ENCODE results near the gene KCNJ14. TPM values are rescaled to one million over a fixed set of nuclear protein-coding genes. Genes with fewer than 3 reads are reported as not detected.
A peak's percentile ranks its signal among the peaks of the same experiment; 100 is the strongest.

KCNJ14 gene
- total and polyA plus RNA-seq, 2 of the 8 experiments (the other 6 are each of a cell fraction or from before 2014, with no cell fraction given): 0.45 to 0.89 TPM

DNA sequence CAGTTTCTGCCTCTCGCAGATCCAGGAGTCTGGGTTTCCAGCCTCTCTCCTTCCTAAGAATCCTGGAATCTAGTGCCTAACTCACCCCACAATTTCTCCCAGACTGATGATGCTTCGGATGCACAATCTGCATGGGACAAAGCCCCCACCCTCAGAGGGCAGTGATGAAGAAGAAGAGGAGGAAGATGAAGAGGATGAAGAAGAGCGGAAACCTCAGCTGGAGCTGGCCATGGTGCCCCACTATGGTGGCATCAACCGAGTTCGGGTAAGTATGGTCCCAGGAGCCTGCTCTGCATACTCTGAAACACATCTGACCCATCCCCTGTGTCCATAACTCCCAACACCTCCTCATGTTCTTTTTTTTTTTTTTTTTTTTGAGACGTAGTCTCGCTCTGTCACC is 8.8 kb upstream of the KCNJ14 start:
- no peak overlapping the region for H2AFZ ChIP-seq (ENCODE audit: low read length)
- H4K20me1 ChIP-seq (replicated peaks in 1 of 2; ENCODE audit: control insufficient read depth in 1 of 2, insufficient read depth in 2 of 2, low read length in 2 of 2): peaks cover 0 to 12% of the 10 kb centered on the region in 2 experiments
- H3K9ac ChIP-seq (replicated peaks in 1 of 4; ENCODE audit: extremely low read depth in 1 of 4, low read depth in 3 of 4, low read length in 3 of 4): peak overlapping the region; percentile 46 to 93 (median 92)
- H4K5ac ChIP-seq (ENCODE audit: insufficient read length, low read depth, low read length): no peak overlapping the region
- H2BK120ac ChIP-seq (replicated peaks; ENCODE audit: low read depth, low read length): no peak overlapping the region
- H3K56ac ChIP-seq (replicated peaks; ENCODE audit: insufficient read length, low read depth, low read length): no peak overlapping the region
- H3K4me3 ChIP-seq (ENCODE audit: extremely low read depth in 1 of 4, insufficient read depth in 2 of 4, low read depth in 3 of 4, low read length in 4 of 4): peak overlapping the region; percentile 80 to 99 (median 95)
- H3K36me3 ChIP-seq (ENCODE audit: control insufficient read depth in 2 of 4, insufficient read depth in 4 of 4, low read length in 3 of 4): peaks cover 17 to 40% (median 33%) of the 10 kb centered on the region in 4 experiments
- H4K8ac ChIP-seq (ENCODE audit: extremely low read depth, insufficient read depth, low read length): 0 out of 2 replicates have a peak overlapping the region, but pooled peaks have one; percentile 4
- POLR2A ChIA-PET (ENCODE audit: partially characterized antibody): interaction anchor here (0.6 to 3.0 kb wide), 21 partner anchors 9 to 107 kb away, joined by 3 to 17 read pairs (median 4); partner anchors contain the start of genes GRIN2D, KCNJ14, KDELR1 and TMEM143
- peaks cover 2% of the 10 kb centered on the region; the same call in 1 of the 2 replicates for H3K79me1 ChIP-seq (ENCODE audit: low read depth, low read length)
- peaks cover 9% of the 10 kb centered on the region for H3K23me2 ChIP-seq (ENCODE audit: low read depth, low read length)
- H3K9me3 ChIP-seq (ENCODE audit: insufficient read depth in 2 of 2, low read depth in 1 of 2, low read length in 1 of 2): no peaks in the 10 kb centered on the region
- H3K79me2 ChIP-seq (ENCODE audit: control insufficient read depth in 1 of 2, insufficient read depth in 2 of 2, low read length in 2 of 2): peaks cover 0 to 8% of the 10 kb centered on the region in 2 experiments; a peak in 2 of 4 replicates
- no peak overlapping the region for H2BK20ac ChIP-seq (ENCODE audit: low read length)
- H3K27ac ChIP-seq (ENCODE audit: low read depth, low read length): peak overlapping the region; percentile 62
- no peak for FAIRE-seq
- 89% methylated on average over 5 of the region's 7 CpGs; no CpG with 5 or more reads in 1 of the 2 experiments for WGBS, 2 experiments (ENCODE audit: extremely low coverage in 1 of 2, insufficient coverage in 1 of 2, insufficient read length in 1 of 2, insufficient replicate concordance in 2 of 2, low coverage in 1 of 2, low lambda C conversion rate in 2 of 2, missing lambda C conversion rate in 1 of 2)
- no peak overlapping the region for H3K14ac ChIP-seq (ENCODE audit: insufficient read length)
- H3K4ac ChIP-seq (replicated peaks; ENCODE audit: insufficient read length, low read depth, low read length): no peak overlapping the region
- CTCF ChIA-PET (ENCODE audit: partially characterized antibody): interaction anchor here (0.7 to 1.9 kb wide), 7 partner anchors 9 to 169 kb away, joined by 3 to 8 read pairs (median 3); partner anchors contain the start of genes KCNJ14 and KDELR1
- H2BK5ac ChIP-seq (ENCODE audit: low read depth, low read length): no peak overlapping the region
- H4K91ac ChIP-seq (replicated peaks; ENCODE audit: insufficient read length, low read length): no peak overlapping the region
- no peak for DNase-seq (ENCODE audit: low read depth in 1 of 2, low spot score in 2 of 2)
- no peak overlapping the region for H2BK12ac ChIP-seq (ENCODE audit: low read depth, low read length)
- H3K4me1 ChIP-seq (replicated peaks in 1 of 4; ENCODE audit: control insufficient read depth in 3 of 4, insufficient read depth in 4 of 4, low read length in 3 of 4): peaks cover 0 to 5% (median 4%) of the 10 kb centered on the region in 4 experiments; a peak in 4 of 7 replicates
- H2AK5ac ChIP-seq (ENCODE audit: low read depth, low read length): no peak overlapping the region
- H3K4me2 ChIP-seq (ENCODE audit: insufficient read depth in 1 of 2, low read depth in 2 of 2, low read length in 2 of 2): peak overlapping the region; percentile 53 to 85
- H2BK15ac ChIP-seq (ENCODE audit: low read length): no peak overlapping the region
- no peak overlapping the region for H3K18ac ChIP-seq (ENCODE audit: extremely low read depth, low read length)
- no peaks in the 10 kb centered on the region for H3K27me3 ChIP-seq (replicated peaks in 1 of 4; ENCODE audit: control insufficient read depth in 3 of 4, extremely low read depth in 1 of 4, insufficient read depth in 3 of 4, low read length in 3 of 4)
- H3K23ac ChIP-seq (ENCODE audit: insufficient read length): no peak overlapping the region
- TF ChIP-seq BCL11A (IDR thresholded peaks at IDR 0.05; ENCODE audit: low read depth in 2 of 2, low read length in 2 of 2) (no peak), NANOG (IDR thresholded peaks at IDR 0.05; ENCODE audit: insufficient read depth, low read depth, low read length, poor library complexity, severe bottlenecking) (no peak), NRF1 (IDR thresholded peaks at IDR 0.05; ENCODE audit: low read depth, low read length) (no peak), RNF2 (IDR thresholded peaks at IDR 0.05; ENCODE audit: borderline replicate concordance, low read depth, low read length, missing control alignments, poor library complexity, severe bottlenecking) (no peak), TBP (IDR thresholded peaks at IDR 0.05; ENCODE audit: low read depth, low read length) (no peak), KDM5A (IDR thresholded peaks at IDR 0.05; ENCODE audit: low read length) (no peak), SIRT6 (IDR thresholded peaks at IDR 0.05; ENCODE audit: low read length) (no peak), RFX5 (IDR thresholded peaks at IDR 0.05; ENCODE audit: borderline replicate concordance, low read depth, low read length) (no peak), PHF8 (conservative IDR thresholded peaks at IDR 0.05; ENCODE audit: low read depth, low read length) (no peak), YY1 (IDR thresholded peaks at IDR 0.05; ENCODE audit: low read depth, low read length) (no peak)

Measured in H1 (cell line).